GM21529 (cell line): ENCODE results near the gene MAP3K20.
"Not testable (repeated sequence)": the region's sequence is repeated elsewhere in the genome, so short reads cannot be mapped to it uniquely, and the experiment has no call there.

Source experiments
- ATAC-seq: cut with Tn5 transposase; IDR thresholded peaks from one replicate; pipeline ENCODE4 v1.9.1; 2021; ENCODE audit not compliant: unreplicated experiment

Gene MAP3K20

GRCh38 chr2:173301549-173301948, 225.9 kb downstream of the MAP3K20 start:
- ATAC-seq = not testable (repeated sequence)

- no peak for ATAC-seq
Measured at GRCh38 chr2:173305303-173305702, 229.7 kb downstream of the MAP3K20 start.

GRCh38 chr2:173307293-173307692, 231.6 kb downstream of the MAP3K20 start:
- peak; percentile 92 for ATAC-seq

- ATAC-seq = not testable (repeated sequence)
Measured at GRCh38 chr2:173309370-173309769, 233.7 kb downstream of the MAP3K20 start.

GRCh38 chr2:173311844-173312606, 236.4 kb downstream of the MAP3K20 start:
- no peak for ATAC-seq
